Measurements from ENCODE around the gene MYCBP2.
"Not testable (repeated sequence)": the region's sequence is repeated elsewhere in the genome, so short reads cannot be mapped to it uniquely, and the experiment has no call there.

The MYCBP2 gene

DNA sequence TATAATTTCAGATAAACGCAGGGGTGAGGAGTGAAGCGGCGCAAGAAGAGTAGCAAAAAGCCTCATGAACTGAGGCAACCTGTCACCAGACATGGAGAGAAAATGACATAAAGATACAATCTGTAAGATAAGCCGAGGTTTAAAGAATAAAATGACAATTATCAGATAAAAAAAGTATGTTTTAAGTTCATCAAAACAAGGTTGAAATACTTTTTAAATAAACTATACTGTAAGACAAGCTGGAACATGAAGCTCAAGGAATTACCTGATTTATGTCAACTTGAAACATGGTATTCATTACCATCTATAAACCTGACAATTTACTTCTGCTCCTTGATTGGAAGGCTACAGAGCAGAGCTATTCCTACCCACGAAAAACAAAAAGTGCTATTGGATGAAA is 61.6 kb downstream of the MYCBP2 start:
- TF ChIP-seq EZH2phosphoT487 (IDR thresholded peaks at IDR 0.05; ENCODE audit: low read length) = no peak
- TF ChIP-seq, protein P1, sequence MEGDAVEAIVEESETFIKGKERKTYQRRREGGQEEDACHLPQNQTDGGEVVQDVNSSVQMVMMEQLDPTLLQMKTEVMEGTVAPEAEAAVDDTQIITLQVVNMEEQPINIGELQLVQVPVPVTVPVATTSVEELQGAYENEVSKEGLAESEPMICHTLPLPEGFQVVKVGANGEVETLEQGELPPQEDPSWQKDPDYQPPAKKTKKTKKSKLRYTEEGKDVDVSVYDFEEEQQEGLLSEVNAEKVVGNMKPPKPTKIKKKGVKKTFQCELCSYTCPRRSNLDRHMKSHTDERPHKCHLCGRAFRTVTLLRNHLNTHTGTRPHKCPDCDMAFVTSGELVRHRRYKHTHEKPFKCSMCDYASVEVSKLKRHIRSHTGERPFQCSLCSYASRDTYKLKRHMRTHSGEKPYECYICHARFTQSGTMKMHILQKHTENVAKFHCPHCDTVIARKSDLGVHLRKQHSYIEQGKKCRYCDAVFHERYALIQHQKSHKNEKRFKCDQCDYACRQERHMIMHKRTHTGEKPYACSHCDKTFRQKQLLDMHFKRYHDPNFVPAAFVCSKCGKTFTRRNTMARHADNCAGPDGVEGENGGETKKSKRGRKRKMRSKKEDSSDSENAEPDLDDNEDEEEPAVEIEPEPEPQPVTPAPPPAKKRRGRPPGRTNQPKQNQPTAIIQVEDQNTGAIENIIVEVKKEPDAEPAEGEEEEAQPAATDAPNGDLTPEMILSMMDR (IDR thresholded peaks at IDR 0.05; ENCODE audit: low read length) = no peak
- TF ChIP-seq EZH2 (optimal IDR thresholded peaks at IDR 0.05; ENCODE audit: low read depth, low read length) = no peak
- H2AFZ ChIP-seq (ENCODE audit: low read length) = no peak overlapping the region
- H3K4me1 ChIP-seq (ENCODE audit: low read length) = no peaks in the 10 kb centered on the region
- no peaks in the 10 kb centered on the region for H3F3A ChIP-seq (ENCODE audit: insufficient read depth, low read length)
- H3K9ac ChIP-seq (ENCODE audit: low read length) = no peak overlapping the region
- H3K4me2 ChIP-seq (ENCODE audit: low read depth, low read length) = no peak overlapping the region
- peaks cover 4% of the 10 kb centered on the region; the same call in 1 of the 2 replicates for H3K36me3 ChIP-seq (replicated peaks; ENCODE audit: insufficient read depth, low read length)
- no peaks in the 10 kb centered on the region for H3K9me3 ChIP-seq (replicated peaks; ENCODE audit: insufficient read depth, low read length)
- no peaks in the 10 kb centered on the region for H4K20me1 ChIP-seq (ENCODE audit: insufficient read depth, low read length)
- no peak overlapping the region for H3K27ac ChIP-seq (ENCODE audit: low read length)
- H3K9me2 ChIP-seq (replicated peaks; ENCODE audit: insufficient read depth, low read length) = no peaks in the 10 kb centered on the region
- H3K4me3 ChIP-seq (ENCODE audit: low read length) = no peak overlapping the region
- H3K27me3 ChIP-seq (replicated peaks; ENCODE audit: insufficient read depth, low read length) = no peaks in the 10 kb centered on the region
- no peaks in the 10 kb centered on the region for H3K79me2 ChIP-seq (ENCODE audit: low read length)
- DNase-seq = no peak

DNA sequence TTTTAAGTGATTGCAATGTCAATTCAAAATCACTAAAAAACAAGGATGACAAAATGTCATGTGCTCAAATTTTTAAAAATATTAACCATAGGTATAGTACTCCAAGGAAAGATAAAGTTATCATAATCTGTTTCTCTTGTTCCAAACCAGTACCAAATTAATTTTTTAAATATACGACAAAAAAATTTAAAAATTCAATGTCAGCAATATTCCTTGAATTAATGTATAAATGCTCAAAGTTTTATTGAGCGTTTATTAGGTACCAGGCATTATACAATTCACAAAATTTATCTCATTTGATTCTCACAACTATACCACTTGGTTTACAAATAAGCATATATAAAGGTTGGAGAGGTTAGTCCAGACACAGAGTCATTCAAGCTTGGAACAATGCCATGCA is 64.7 kb downstream of the MYCBP2 start:
- TF ChIP-seq, protein P1 (IDR thresholded peaks at IDR 0.05; ENCODE audit: low read length) = no peak
- TF ChIP-seq EZH2phosphoT487 (IDR thresholded peaks at IDR 0.05; ENCODE audit: low read length) (no peak), EZH2 (optimal IDR thresholded peaks at IDR 0.05; ENCODE audit: low read depth, low read length) (no peak)
- no peak overlapping the region for H3K9ac ChIP-seq (ENCODE audit: low read length)

DNA sequence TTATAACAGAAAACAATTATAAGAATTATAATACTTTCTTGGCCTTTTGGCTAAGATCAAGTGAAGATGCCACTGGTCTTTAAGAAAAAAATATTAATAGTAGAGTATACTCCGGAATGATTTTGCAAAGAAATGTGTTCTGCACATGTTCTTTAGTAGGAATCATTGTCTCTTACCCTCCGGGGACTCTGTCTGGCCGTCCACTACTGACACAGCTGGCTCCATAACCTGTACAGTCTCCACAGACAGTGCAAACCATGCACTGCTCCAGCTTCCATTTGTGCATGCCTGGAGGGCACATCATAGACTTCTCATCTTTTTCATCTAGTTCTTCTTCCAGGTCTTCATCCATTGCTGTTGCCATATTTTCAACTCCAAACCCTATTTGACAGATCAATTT is 75.9 kb downstream of the MYCBP2 start:
- Histone ChIP-seq H3K9me3 (replicated peaks; ENCODE audit: insufficient read depth, low read length) (no peaks in the 10 kb centered on the region), H3K27me3 (replicated peaks; ENCODE audit: insufficient read depth, low read length) (no peaks in the 10 kb centered on the region), H3K27ac (ENCODE audit: low read length) (no peak overlapping the region), H4K20me1 (ENCODE audit: insufficient read depth, low read length) (no peaks in the 10 kb centered on the region), H3K4me2 (ENCODE audit: low read depth, low read length) (no peak overlapping the region), H3K4me3 (ENCODE audit: low read length) (no peak overlapping the region), H3K36me3 (replicated peaks; ENCODE audit: insufficient read depth, low read length) (peaks cover 6% of the 10 kb centered on the region; the same call in 1 of the 2 replicates), H3K9ac (ENCODE audit: low read length) (no peak overlapping the region), H2AFZ (ENCODE audit: low read length) (no peak overlapping the region), H3F3A (ENCODE audit: insufficient read depth, low read length) (no peaks in the 10 kb centered on the region), H3K9me2 (replicated peaks; ENCODE audit: insufficient read depth, low read length) (no peaks in the 10 kb centered on the region), H3K4me1 (ENCODE audit: low read length) (no peaks in the 10 kb centered on the region), H3K79me2 (ENCODE audit: low read length) (peaks cover 18% of the 10 kb centered on the region)
- DNase-seq = no peak
- no peak for TF ChIP-seq EZH2phosphoT487 (IDR thresholded peaks at IDR 0.05; ENCODE audit: low read length)
- TF ChIP-seq EZH2 (optimal IDR thresholded peaks at IDR 0.05; ENCODE audit: low read depth, low read length) = no peak
- TF ChIP-seq, protein P1 (IDR thresholded peaks at IDR 0.05; ENCODE audit: low read length) = no peak

More for the DNA sequence above, 64.7 kb downstream of the MYCBP2 start:
- Histone ChIP-seq H3K4me2 (ENCODE audit: low read depth, low read length) (no peak overlapping the region), H3K36me3 (replicated peaks; ENCODE audit: insufficient read depth, low read length) (no peaks in the 10 kb centered on the region; the same call in 1 of the 2 replicates), H3K4me3 (ENCODE audit: low read length) (no peak overlapping the region), H4K20me1 (ENCODE audit: insufficient read depth, low read length) (no peaks in the 10 kb centered on the region), H3K9me3 (replicated peaks; ENCODE audit: insufficient read depth, low read length) (no peaks in the 10 kb centered on the region), H3F3A (ENCODE audit: insufficient read depth, low read length) (no peaks in the 10 kb centered on the region), H3K79me2 (ENCODE audit: low read length) (no peaks in the 10 kb centered on the region), H3K4me1 (ENCODE audit: low read length) (no peaks in the 10 kb centered on the region), H3K27ac (ENCODE audit: low read length) (no peak overlapping the region), H2AFZ (ENCODE audit: low read length) (no peak overlapping the region), H3K9me2 (replicated peaks; ENCODE audit: insufficient read depth, low read length) (no peaks in the 10 kb centered on the region), H3K27me3 (replicated peaks; ENCODE audit: insufficient read depth, low read length) (no peaks in the 10 kb centered on the region)
- no peak for DNase-seq

DNA sequence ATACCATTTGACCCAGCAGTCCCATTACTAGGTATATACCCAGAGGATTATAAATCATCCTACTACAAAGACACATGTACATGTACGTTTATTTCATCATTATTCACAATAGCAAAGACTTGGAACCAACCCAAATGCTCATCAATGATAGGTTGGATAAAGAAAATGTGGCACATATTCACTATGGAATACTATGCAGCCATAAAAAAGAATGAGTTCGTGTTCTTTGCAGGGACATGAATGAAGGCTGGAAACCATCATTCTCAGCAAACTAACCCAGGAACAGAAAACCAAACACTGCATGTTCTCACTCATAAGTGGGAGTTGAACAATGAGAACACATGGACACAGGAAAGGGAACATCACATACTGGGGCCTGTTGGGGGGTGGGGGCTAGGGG is 81.7 kb downstream of the MYCBP2 start:
- H3K27ac ChIP-seq (ENCODE audit: low read length); H3F3A ChIP-seq (ENCODE audit: insufficient read depth, low read length); H3K9me2 ChIP-seq (replicated peaks; ENCODE audit: insufficient read depth, low read length); H3K9me3 ChIP-seq (replicated peaks; ENCODE audit: insufficient read depth, low read length); H3K4me3 ChIP-seq (ENCODE audit: low read length); H3K27me3 ChIP-seq (replicated peaks; ENCODE audit: insufficient read depth, low read length); H4K20me1 ChIP-seq (ENCODE audit: insufficient read depth, low read length); H3K9ac ChIP-seq (ENCODE audit: low read length); H2AFZ ChIP-seq (ENCODE audit: low read length); DNase-seq; H3K4me2 ChIP-seq (ENCODE audit: low read depth, low read length); H3K4me1 ChIP-seq (ENCODE audit: low read length): not testable (repeated sequence)
- H3K36me3 ChIP-seq (replicated peaks; ENCODE audit: insufficient read depth, low read length) = peaks cover 10% of the 10 kb centered on the region; the same call in 1 of the 2 replicates
- peaks cover 21% of the 10 kb centered on the region for H3K79me2 ChIP-seq (ENCODE audit: low read length)

Data from MM.1S (cell line).